ENCODE measurements around the gene PRCD. TPM values are rescaled to one million over a fixed set of nuclear protein-coding genes. Genes with fewer than 3 reads are reported as not detected.
"Not testable (repeated sequence)": the region's sequence is repeated elsewhere in the genome, so short reads cannot be mapped to it uniquely, and the experiment has no call there.

PRCD gene
- total RNA-seq, 1 donor, result 0.81 TPM

- peak in 1 of 3 donors; percentile 20 for DNase-seq (ENCODE audit: low read depth in 2 of 3, low spot score in 2 of 3)
These were observed 11.1 kb downstream of the PRCD start for GRCh38 chr17:76550712-76551615.

GRCh38 chr17:76551685-76552084, 11.8 kb downstream of the PRCD start:
- DNase-seq (ENCODE audit: low read depth in 2 of 3, low spot score in 2 of 3), result no peak

GRCh38 chr17:76553178-76553908, 13.5 kb downstream of the PRCD start:
- DNase-seq (ENCODE audit: low read depth in 2 of 3, low spot score in 2 of 3), result peak in 2 of 3 donors; percentile 74 to 89

GRCh38 chr17:76554131-76554530, 14.3 kb downstream of the PRCD start:
- no peak for DNase-seq (ENCODE audit: low read depth in 2 of 3, low spot score in 2 of 3)

GRCh38 chr17:76556765-76557367, 17.0 kb downstream of the PRCD start:
- peak in 1 of 3 donors; percentile 48 for DNase-seq (ENCODE audit: low read depth in 2 of 3, low spot score in 2 of 3)

GRCh38 chr17:76557368-76558197, 17.7 kb downstream of the PRCD start:
- DNase-seq (ENCODE audit: low read depth in 2 of 3, low spot score in 2 of 3), result peak; percentile 80 to 99 (median 97)

- DNase-seq (ENCODE audit: low read depth in 2 of 3, low spot score in 2 of 3), result peak in 1 of 3 donors; percentile 26
These were observed 18.6 kb downstream of the PRCD start for GRCh38 chr17:76558198-76559095.

GRCh38 chr17:76559460-76559859, 19.6 kb downstream of the PRCD start:
- DNase-seq (ENCODE audit: low read depth in 2 of 3, low spot score in 2 of 3), result not testable (repeated sequence)

- DNase-seq (ENCODE audit: low read depth in 2 of 3, low spot score in 2 of 3), result no peak
These were observed 20.4 kb downstream of the PRCD start for GRCh38 chr17:76560036-76560876.

- no peak for DNase-seq (ENCODE audit: low read depth in 2 of 3, low spot score in 2 of 3)
These were observed 21.0 kb downstream of the PRCD start for GRCh38 chr17:76560877-76561221.

- DNase-seq (ENCODE audit: low read depth in 2 of 3, low spot score in 2 of 3), result no peak
These were observed 21.5 kb downstream of the PRCD start for GRCh38 chr17:76561332-76561731.

GRCh38 chr17:76561799-76562268, 22.0 kb downstream of the PRCD start:
- DNase-seq (ENCODE audit: low read depth in 2 of 3, low spot score in 2 of 3), result no peak

- no peak for DNase-seq (ENCODE audit: low read depth in 2 of 3, low spot score in 2 of 3)
These were observed 22.9 kb downstream of the PRCD start for GRCh38 chr17:76562734-76563148.

- DNase-seq (ENCODE audit: low read depth in 2 of 3, low spot score in 2 of 3), result not testable (repeated sequence)
These were observed 23.5 kb downstream of the PRCD start for GRCh38 chr17:76563359-76563758.

- not testable (repeated sequence) for DNase-seq (ENCODE audit: low read depth in 2 of 3, low spot score in 2 of 3)
These were observed 25.3 kb downstream of the PRCD start for GRCh38 chr17:76564991-76565727.

GRCh38 chr17:76565728-76566612, 26.1 kb downstream of the PRCD start:
- DNase-seq (ENCODE audit: low read depth in 2 of 3, low spot score in 2 of 3), result no peak

- no peak for DNase-seq (ENCODE audit: low read depth in 2 of 3, low spot score in 2 of 3)
These were observed 26.7 kb downstream of the PRCD start for GRCh38 chr17:76566613-76566943.
